Stimulated activated CD4-positive, alpha-beta T cell treated with anti-CD3 and anti-CD28 coated beads, Interleukin-1b, Interleukin-23, amount 100 ng/mL, for 1 hour (primary cell): ENCODE results near the gene GJA4.

Experiments
- DNase-seq, 2 donors: peaks; one replicate each; pipeline ENCODE4 v3.0.0-alpha.2; 2020; ENCODE audit warnings: low read depth in 2 of 2

The GJA4 gene

DNA sequence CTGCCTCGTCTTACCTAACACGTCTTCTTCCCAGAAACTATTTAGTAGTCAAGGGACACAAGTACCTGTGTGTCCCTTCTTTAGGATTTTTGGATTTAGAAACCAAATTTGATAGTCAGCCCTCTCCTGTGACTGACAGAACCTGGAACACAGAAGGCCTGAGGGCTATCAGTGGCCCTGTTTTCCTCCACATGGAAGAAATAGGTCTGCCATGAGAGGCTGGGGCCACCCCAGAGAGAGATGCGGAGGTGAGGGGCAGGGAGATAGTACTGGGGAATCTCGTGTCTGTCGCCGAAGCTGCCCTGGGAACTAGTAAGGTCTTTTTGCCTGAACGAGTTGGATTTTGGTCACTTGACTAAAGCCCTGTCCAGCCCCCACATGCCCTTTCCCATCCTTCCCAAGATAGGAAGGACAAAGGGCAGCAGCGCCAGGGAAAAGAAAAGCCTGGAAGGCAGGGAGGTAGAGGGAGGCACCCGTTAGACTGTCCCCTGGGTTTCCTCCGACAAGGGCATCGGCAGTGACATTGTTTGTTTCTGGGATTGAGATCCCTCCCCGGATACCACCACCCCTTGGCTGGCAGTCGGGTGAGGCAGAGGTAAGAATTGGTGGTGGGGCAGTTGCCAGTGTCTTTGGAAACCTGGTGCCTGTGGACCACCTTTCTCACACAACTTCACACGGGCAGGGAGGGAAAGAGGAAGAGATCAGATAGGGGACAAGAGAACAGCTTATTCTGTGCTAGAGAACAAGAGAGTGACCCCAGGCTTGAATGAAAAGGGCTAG, 46.9 kb downstream of the GJA4 start:
- DNase-seq, result no peak

DNA sequence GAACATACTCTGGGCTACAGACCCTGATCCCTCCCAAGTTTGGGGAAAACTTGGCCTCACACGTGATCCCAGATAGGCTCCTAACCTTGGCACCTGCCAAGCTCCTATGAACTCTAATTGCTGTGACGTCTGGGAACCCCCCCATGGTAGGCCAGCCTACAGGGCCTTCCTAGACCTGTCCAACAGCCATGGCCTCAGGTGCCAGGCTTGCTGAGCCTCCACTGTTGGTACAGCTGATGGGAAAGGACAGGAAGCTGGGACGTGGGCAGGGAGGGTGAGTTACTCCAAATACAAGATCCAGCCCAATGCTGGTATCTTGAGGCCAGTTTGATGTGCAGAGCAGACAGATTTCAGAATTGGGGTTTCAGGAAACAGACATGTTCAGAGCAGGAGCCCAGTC, 47.6 kb downstream of the GJA4 start:
- no peak for DNase-seq

DNA sequence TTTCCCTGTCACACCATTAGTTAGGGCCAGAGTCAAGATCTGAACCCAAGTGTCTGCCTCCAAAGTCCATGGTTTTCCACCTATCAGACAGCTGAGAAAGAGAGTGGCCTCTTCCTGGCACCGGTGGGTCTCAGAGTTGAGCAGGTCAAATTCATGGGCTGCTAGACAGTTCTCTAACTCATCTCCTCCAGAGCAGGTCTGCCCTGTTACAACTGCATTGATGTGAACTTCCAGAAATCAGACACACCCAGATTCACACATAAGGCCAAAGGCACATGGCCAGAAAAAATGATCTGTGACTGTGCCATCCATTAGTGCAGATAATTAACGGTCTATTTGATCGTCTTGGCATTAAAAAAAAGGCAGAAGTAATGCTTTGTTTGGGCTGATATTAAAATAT, 49.3 kb downstream of the GJA4 start:
- no peak for DNase-seq

DNA sequence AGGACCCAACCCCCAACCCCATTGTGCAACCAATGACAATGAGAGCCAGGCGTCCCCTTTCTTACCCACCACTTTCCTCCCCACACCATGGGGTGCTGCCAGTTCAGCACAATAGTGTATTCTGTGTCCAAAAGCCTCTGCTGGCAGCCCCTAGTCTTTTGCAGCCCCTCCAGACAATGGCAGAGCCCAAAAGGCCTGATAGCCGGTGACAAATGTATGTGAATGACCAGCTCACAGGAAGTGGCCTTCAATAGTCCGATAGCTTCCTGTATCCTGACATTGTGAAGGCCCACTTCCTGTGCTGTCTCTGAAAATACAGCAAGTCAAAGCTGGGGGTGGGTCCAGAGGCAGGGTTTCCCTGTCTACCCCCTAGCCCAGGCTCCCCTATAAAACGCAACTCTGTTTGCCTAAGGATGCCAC, 50.2 kb downstream of the GJA4 start:
- no peak for DNase-seq

DNA sequence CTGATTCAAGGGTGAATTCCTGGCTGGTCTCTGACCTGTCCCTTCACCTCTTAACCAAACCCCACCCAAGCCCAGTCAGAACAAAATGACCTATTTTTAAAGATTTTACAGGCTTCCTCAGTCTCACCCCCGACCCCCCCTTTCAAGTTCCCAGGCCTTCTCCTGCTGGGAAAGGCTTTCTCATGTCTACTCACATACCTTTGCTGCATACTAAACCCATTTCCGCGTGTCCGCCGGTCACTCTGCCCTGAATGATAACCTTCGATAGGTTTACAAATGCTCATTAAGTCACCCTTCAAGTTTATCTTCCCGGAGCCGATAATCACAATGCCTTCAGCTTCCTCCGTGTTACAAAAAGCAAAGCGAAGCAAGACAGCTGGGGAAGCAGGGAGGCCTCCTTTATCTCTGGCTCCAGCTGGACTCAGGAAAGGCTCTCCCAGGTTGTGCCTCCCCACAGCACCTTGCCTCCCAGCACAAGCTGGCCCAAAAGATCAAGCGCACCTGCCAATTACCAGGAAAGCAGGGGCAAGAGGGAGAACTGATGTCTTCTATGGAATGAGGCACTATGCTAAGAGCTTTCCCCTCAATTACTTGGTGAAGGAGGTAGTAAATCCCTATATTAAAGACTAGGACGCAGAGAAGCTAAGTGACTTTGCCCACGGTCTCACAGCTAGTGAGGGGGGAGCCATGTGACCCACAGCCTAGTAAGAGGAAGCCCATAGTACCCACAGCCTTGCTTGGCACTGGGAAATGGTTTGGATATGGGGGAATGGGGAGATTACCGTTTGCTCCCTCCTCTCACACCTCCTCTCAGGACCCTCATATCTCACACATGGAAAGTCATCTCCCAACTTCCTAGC, 50.8 kb downstream of the GJA4 start:
- no peak for DNase-seq

DNA sequence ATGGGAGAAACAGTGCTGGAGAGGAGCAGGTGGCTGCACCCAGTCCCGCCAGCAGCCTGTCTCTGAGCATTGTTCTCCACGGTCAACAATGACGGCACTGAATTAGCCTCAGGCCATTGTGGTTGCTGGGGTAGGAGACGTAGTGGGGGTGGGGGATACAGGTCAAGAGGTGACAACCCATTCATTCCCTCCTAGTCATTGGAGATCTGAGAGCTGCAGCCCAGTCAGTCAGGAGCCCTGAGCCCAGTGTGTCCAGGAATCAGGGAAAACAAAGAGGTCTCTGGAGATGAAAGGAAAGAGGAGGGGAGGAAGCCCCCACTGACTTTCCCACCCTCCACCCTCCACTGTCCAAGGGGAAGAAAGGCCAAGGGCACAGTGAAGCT, 51.4 kb downstream of the GJA4 start:
- DNase-seq, result no peak
